ENCODE results near the gene PACC1.

The PACC1 gene

DNA sequence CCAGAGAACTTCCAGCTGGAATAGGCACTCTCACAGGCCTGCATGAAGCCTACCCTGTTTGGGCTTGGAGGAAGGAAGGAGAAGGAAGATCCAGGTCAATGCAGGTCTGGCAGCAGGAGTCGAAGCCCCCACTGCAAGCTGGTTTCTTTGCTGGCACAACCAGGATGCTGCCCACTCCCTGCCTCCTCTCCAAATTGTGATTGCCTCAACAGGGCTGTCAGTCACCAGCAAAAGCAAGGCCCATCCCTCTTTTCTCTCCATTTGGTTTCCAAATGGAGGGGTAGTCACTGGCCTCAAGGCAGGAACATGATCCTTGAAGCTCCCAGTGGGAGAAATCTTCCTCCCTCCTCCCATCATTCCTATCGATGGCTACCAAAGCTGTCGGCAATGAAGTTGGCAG, 37.0 kb downstream of the PACC1 start:
- CTCF ChIA-PET: interaction anchor here (0.9 to 3.8 kb wide), 5 partner anchors 11 to 343 kb away, joined by 3 to 31 read pairs (median 8); partner anchors contain the start of genes DTL and INTS7
- no peak for DNase-seq (ENCODE audit: low read depth, low spot score)
- TF ChIP-seq CTCF (IDR thresholded peaks at IDR 0.05; ENCODE audit: insufficient read depth, low read length, missing control alignments): no peak
- POLR2A ChIA-PET: no interaction called here
- H3K4me3 ChIP-seq (ENCODE audit: low read depth, low read length): no peak overlapping the region

GRCh38 chr1:212375986-212376385, 38.7 kb downstream of the PACC1 start:
- POLR2A ChIA-PET: no interaction called here
- H3K4me3 ChIP-seq (ENCODE audit: low read depth, low read length): no peak overlapping the region
- DNase-seq (ENCODE audit: low read depth, low spot score): no peak
- TF ChIP-seq CTCF (IDR thresholded peaks at IDR 0.05; ENCODE audit: insufficient read depth, low read length, missing control alignments): no peak
- CTCF ChIA-PET: interaction anchor here (0.7 to 3.8 kb wide), 6 partner anchors 9 to 341 kb away, joined by 3 to 31 read pairs (median 9); partner anchors contain the start of genes DTL and INTS7

- peak; percentile 81 for TF ChIP-seq CTCF (IDR thresholded peaks at IDR 0.05; ENCODE audit: insufficient read depth, low read length, missing control alignments)
- POLR2A ChIA-PET: no interaction called here
- no peak overlapping the region for H3K4me3 ChIP-seq (ENCODE audit: low read depth, low read length)
- DNase-seq (ENCODE audit: low read depth, low spot score): peak; percentile 23
- CTCF ChIA-PET: interaction anchor here (0.7 to 13.5 kb wide), 27 partner anchors 8 to 691 kb away, joined by 3 to 302 read pairs (median 6); partner anchors contain the start of genes DTL and INTS7
Measured at GRCh38 chr1:212368073-212368484, 46.6 kb downstream of the PACC1 start.

DNA sequence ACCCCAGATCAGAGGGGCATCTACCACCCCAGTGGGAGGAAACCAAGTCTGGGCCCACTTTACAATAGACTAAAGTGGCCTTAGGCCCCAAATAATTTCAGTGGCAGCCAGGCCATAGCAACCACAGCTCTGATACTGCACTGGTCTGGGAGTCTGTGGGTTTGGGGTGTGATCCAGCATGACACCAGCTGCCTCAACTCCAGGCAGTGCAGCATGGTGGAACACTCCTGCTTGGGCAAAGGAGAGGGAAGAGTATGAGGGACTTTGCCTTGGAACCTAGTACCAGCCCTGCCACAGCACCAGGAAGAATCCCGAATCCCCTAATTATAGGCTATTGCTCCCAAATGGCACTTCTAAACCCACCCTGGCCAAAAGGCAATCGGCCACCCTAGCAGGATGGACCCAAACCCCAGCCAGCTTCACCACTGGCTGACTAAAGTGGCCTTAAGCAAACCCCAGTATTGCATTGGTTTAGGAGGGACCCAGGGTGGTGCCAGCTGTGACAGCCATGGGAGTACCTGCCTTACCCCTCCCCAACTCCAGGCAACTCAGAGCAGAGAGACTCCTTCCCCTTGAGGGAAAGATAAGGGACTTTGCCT, 47.1 kb downstream of the PACC1 start:
- POLR2A ChIA-PET: interaction anchor here (0.5 kb wide), 1 partner anchor 15 kb away, joined by 3 read pairs; no protein-coding TSS in a partner anchor
- no peak overlapping the region for H3K4me3 ChIP-seq (ENCODE audit: low read depth, low read length)
- CTCF ChIA-PET: interaction anchor here (0.7 to 13.5 kb wide), 30 partner anchors 9 to 691 kb away, joined by 3 to 302 read pairs (median 6); partner anchors contain the start of genes DTL and INTS7
- no peak for TF ChIP-seq CTCF (IDR thresholded peaks at IDR 0.05; ENCODE audit: insufficient read depth, low read length, missing control alignments)
- no peak for DNase-seq (ENCODE audit: low read depth, low spot score)

DNA sequence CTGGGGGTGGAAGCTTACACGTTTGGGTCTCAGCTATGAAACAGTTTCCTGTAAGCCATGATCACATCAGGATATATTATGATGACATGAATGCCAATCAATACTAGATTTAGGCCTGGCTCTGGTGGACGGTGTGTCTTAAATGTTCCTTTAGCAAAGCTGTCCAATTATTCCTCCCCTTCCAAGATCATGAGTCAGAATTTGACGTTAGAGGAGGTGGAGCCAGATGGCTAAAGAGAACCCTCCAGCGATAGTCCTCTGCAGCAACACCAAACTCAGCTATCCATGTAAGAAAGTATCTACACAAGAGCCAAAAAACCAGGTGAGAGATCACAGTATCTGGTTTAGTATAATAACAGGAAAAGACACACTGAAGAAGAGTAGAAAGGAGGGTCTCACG, 47.8 kb downstream of the PACC1 start:
- POLR2A ChIA-PET: no interaction called here
- TF ChIP-seq CTCF (IDR thresholded peaks at IDR 0.05; ENCODE audit: insufficient read depth, low read length, missing control alignments): no peak
- H3K4me3 ChIP-seq (ENCODE audit: low read depth, low read length): no peak overlapping the region
- CTCF ChIA-PET: interaction anchor here (0.7 to 13.5 kb wide), 32 partner anchors 8 to 686 kb away, joined by 3 to 302 read pairs (median 6); partner anchors contain the start of genes DTL and INTS7
- no peak for DNase-seq (ENCODE audit: low read depth, low spot score)

DNA sequence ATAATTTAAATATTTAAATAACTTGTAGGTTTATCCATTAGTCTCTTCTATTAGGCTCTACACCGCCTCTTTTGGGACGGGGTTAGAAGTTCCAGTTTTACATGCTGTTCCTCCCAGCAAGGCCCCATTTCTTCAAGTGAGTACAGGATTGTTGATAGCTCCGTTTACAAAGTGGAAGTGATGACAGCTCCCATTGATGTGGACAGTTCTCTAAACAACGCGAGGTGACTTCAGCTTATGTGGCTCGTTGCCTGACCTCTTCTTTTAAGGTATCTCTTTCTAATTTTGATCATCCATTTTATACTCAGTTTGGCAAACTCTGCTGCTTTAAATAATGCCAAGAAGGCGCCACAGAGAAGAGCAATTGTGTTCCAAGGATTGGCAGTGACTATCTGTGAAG, 49.7 kb downstream of the PACC1 start:
- ChIA-PET CTCF (interaction anchor here (1.3 to 13.5 kb wide), 8 partner anchors 12 to 330 kb away, joined by 3 to 302 read pairs (median 38); partner anchors contain the start of genes DTL and INTS7), POLR2A (no interaction called here)
- no peak for DNase-seq (ENCODE audit: low read depth, low spot score)
- no peak for TF ChIP-seq CTCF (IDR thresholded peaks at IDR 0.05; ENCODE audit: insufficient read depth, low read length, missing control alignments)
- H3K4me3 ChIP-seq (ENCODE audit: low read depth, low read length): no peak overlapping the region

Data from AG04449 (cell line).